NK-92 (cell line): ENCODE measurements around the gene OR5K4.
"Not testable (repeated sequence)": the region's sequence is repeated elsewhere in the genome, so short reads cannot be mapped to it uniquely, and the experiment has no call there.

Experiments
- DNase-seq: peaks from one replicate; lab custom pipeline; 2025; ENCODE audit not compliant: unreplicated experiment; lab: John Stamatoyannopoulos, UW

Gene OR5K4

GRCh38 chr3:98367464-98368246 is 14.0 kb downstream of the OR5K4 start:
- DNase-seq: no peak

GRCh38 chr3:98371186-98371585 is 17.5 kb downstream of the OR5K4 start:
- DNase-seq: no peak

GRCh38 chr3:98371853-98372252 is 18.2 kb downstream of the OR5K4 start:
- no peak for DNase-seq

GRCh38 chr3:98372445-98372844 is 18.8 kb downstream of the OR5K4 start:
- no peak for DNase-seq

GRCh38 chr3:98376631-98377030 is 23.0 kb downstream of the OR5K4 start:
- DNase-seq: no peak

- DNase-seq: no peak
Observed at GRCh38 chr3:98388147-98388546, 34.5 kb downstream of the OR5K4 start.

GRCh38 chr3:98390366-98390765 is 36.7 kb downstream of the OR5K4 start, which contains the start of gene OR5K3:
Gene OR5K3, plus strand, starts transcription at chr3:98390666. Its CDS starts 0 bp downstream, at chr3:98390666.
- DNase-seq: no peak

GRCh38 chr3:98395101-98395500 is 41.4 kb downstream of the OR5K4 start:
- no peak for DNase-seq

GRCh38 chr3:98396482-98396881 is 42.8 kb downstream of the OR5K4 start:
- DNase-seq: not testable (repeated sequence)

GRCh38 chr3:98398513-98398912 is 44.9 kb downstream of the OR5K4 start:
- DNase-seq: no peak

GRCh38 chr3:98402507-98402906 is 48.9 kb downstream of the OR5K4 start:
- DNase-seq: no peak

GRCh38 chr3:98404010-98404409 is 50.4 kb downstream of the OR5K4 start:
- no peak for DNase-seq
